Prostate gland (tissue), 2 donors: Measurements from ENCODE around the gene ITK. TPM values are rescaled to one million over a fixed set of nuclear protein-coding genes. Genes with fewer than 3 reads are reported as not detected.

Experiments used
- DNase-seq: peaks from one replicate; pipeline ENCODE4 v3.0.0-alpha.2; 2019; ENCODE audit warnings: low spot score
- H3K27ac ChIP-seq, 2 donors: fragments of 200-600 bp; sonication (generic); 2 replicates each; pipeline ENCODE4 v1.5.1; 2017 to 2019
- H3K27me3 ChIP-seq: fragments of 200-600 bp; sonication (generic); replicated peaks from 2 replicates; pipeline ENCODE4 v1.5.1; 2019; ENCODE audit not compliant: insufficient read depth
- H3K36me3 ChIP-seq, 2 donors: fragments of 200-600 bp; sonication (generic); 1 replicate in 1 of 2; 2 replicates in 1 of 2; pipeline versions ENCODE4 v1.5.1 to v1.8.1; 2017 to 2019
- H3K4me1 ChIP-seq: fragments of 200-600 bp; sonication (generic); replicated peaks from 2 replicates; pipeline ENCODE4 v1.5.1; 2019
- H3K4me3 ChIP-seq, 2 donors: fragments of 200-600 bp; sonication (generic); 2 replicates each; pipeline ENCODE4 v1.5.1; 2017 to 2019
- H3K9me3 ChIP-seq: fragments of 200-600 bp; sonication (generic); 2 replicates; pipeline ENCODE4 v1.5.1; 2017
- CTCF ChIP-seq, 4 experiments: fragments of 200-600 bp in 2 of 4; fragments of 450-650 bp in 2 of 4; sonication (generic) in 2 of 4; IDR thresholded peaks; 1 replicate in 3 of 4; 2 replicates in 1 of 4; pipeline ENCODE4 v1.5.1; 2016 to 2019; ENCODE audit warnings: antibody characterized with exemption in 4 of 4, mild to moderate bottlenecking in 2 of 4, moderate library complexity in 2 of 4
- POLR2A ChIP-seq: fragments of 450-650 bp; IDR thresholded peaks from one replicate; pipeline ENCODE4 v1.6.1; 2016; ENCODE audit warnings: antibody characterized with exemption, mild to moderate bottlenecking
- POLR2AphosphoS5 ChIP-seq: sonication (generic); formaldehyde crosslinking; IDR thresholded peaks from one replicate; pipeline ENCODE4 v1.6.1; 2017; ENCODE audit warnings: antibody characterized with exemption
- WGBS: methylation state at CpG from one replicate; pipeline ENCODE4 v1.1.5; 2018; 5-methylcytosine and 5-hydroxymethylcytosine counted together
- intact Hi-C: fragments of 100-400 bp; cut with DNase I; formaldehyde crosslinking; loops from one replicate; pipeline ENCODE4 v1.14.2; 2022
- total RNA-seq, 2 donors: library from RNA; depleted of rRNA; stranded (reverse); fragments of >200 nt; gene quantifications; one replicate each; pipeline ENCODE4 v1.1.0, GENCODE V29; 2016

ITK gene
- total RNA-seq, 2 donors from 2014 or later: 2.2 to 5.6 TPM

GRCh38 chr5:157259699-157260098 is 79.1 kb downstream of the ITK start:
- no peaks in the 10 kb centered on the region for H3K4me1 ChIP-seq
- no peaks in the 10 kb centered on the region for H3K9me3 ChIP-seq
- TF ChIP-seq CTCF (IDR thresholded peaks at IDR 0.05) (no peak), POLR2A (no peak), POLR2AphosphoS5 (no peak)
- WGBS: 90% methylated on average over 4 of the region's 4 CpGs
- no peak for DNase-seq
- H3K27me3 ChIP-seq: no peaks in the 10 kb centered on the region
- H3K36me3 ChIP-seq: no peaks in the 10 kb centered on the region
- intact Hi-C loops: no loop called here
- H3K27ac ChIP-seq: no peak overlapping the region
- H3K4me3 ChIP-seq: no peak overlapping the region

DNA sequence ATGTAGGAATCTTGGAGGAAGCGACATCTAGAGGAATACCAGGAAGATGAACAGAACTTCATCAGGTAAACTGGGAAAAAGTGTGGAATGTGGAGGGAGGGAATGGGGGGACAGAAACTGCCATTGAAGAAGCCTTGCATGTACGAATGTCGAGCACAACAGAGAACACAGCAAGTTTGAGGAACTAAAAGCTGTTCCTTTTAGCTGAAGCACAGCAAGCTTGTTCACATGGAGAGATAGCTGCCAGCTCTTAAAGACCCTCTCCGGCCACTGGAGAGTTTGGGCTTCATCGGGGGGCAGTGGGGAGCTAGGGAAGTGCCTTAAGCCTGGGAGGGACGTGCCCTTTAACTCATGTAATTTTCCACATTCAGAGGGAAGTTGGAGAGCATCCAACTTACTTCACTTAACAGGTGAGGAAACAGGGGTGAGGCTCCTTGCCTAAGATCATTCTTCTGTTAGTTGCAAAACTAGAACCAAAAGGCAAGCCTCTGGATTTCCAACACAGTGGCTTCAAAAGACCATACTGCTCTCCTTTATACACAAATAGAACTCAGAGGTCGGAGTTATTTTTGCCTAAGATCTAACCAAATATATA is 83.0 kb downstream of the ITK start:
- H3K27me3 ChIP-seq: no peaks in the 10 kb centered on the region
- TF ChIP-seq POLR2A (no peak), POLR2AphosphoS5 (no peak), CTCF (IDR thresholded peaks at IDR 0.05) (no peak)
- H3K9me3 ChIP-seq: no peaks in the 10 kb centered on the region
- DNase-seq: no peak
- WGBS: 73% methylated on average over 7 of the region's 7 CpGs
- H3K4me1 ChIP-seq: no peaks in the 10 kb centered on the region
- intact Hi-C loops: no loop called here
- H3K27ac ChIP-seq: no peak overlapping the region
- no peaks in the 10 kb centered on the region for H3K36me3 ChIP-seq
- H3K4me3 ChIP-seq: no peak overlapping the region

GRCh38 chr5:157265714-157266285 is 85.2 kb downstream of the ITK start, which contains the start of gene CYFIP2:
Gene CYFIP2 (plus strand): TSS chr5:157266123. CDS start chr5:157285362, 19,239 bp downstream.
- Histone ChIP-seq H3K36me3 (no peaks in the 10 kb centered on the region), H3K9me3 (no peaks in the 10 kb centered on the region), H3K4me3 (peak within 1 kb of the TSS; percentile 60 to 70), H3K27ac (peak within 1 kb of the TSS in 1 of 2 donors; percentile 12), H3K27me3 (no peaks in the 10 kb centered on the region), H3K4me1 (no peaks in the 10 kb centered on the region)
- no peak for TF ChIP-seq POLR2A
- TF ChIP-seq POLR2AphosphoS5: no peak
- no peak for TF ChIP-seq CTCF (IDR thresholded peaks at IDR 0.05)
- DNase-seq: peak; percentile 25
- intact Hi-C loops: no loop called here
- 1% methylated on average over 41 of the region's 58 CpGs for WGBS

DNA sequence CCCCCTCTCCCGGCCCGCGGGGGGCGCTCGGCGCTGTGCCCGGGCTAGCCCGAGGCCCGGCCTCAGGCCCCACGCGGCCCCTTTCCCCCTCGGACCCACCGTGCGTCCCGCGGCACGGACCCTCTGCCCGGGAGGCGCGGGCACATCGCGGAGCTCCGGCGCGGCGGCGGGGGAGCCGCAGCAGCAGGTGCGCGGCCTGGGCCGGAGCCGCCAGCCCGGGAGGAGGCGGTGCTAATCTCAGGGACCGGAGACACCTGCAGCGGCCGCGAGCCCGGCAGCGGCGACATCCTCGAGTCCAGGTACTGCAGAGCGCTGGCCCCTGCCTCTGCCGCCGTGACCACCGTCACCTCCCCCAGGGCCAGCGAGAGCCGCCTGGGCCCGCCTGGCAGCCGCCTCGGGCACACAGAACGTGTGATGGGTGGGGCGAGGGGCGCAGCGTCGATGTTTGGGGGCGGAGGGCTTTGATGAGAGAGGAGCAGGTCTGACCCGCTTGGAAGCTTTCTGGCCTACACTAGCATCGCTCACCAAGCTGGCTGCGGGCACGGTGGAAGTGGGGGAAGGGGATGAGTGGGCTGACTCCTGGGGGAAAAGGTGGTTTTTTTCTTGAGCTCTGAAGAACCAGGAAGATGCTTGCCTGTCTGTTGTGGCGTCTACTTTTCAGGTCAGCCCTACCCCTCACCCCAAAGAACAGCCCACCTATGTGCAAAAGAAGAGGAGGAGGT is 85.8 kb downstream of the ITK start:
- H3K27ac ChIP-seq: peak overlapping the region in 1 of 2 donors; percentile 12
- H3K27me3 ChIP-seq: no peaks in the 10 kb centered on the region
- TF ChIP-seq CTCF (IDR thresholded peaks at IDR 0.05): no peak
- H3K4me3 ChIP-seq: peak overlapping the region; percentile 60 to 70
- DNase-seq: no peak
- 4% methylated on average over 37 of the region's 62 CpGs for WGBS
- H3K9me3 ChIP-seq: no peaks in the 10 kb centered on the region
- H3K36me3 ChIP-seq: no peaks in the 10 kb centered on the region
- intact Hi-C loops: no loop called here
- no peaks in the 10 kb centered on the region for H3K4me1 ChIP-seq
